Mucosa of descending colon (tissue), 3 donors: ENCODE measurements around the gene CDH19. TPM values are rescaled to one million over a fixed set of nuclear protein-coding genes. Genes with fewer than 3 reads are reported as not detected.

Source experiments
- ATAC-seq: fragments of 200-7000 bp; cut with Tn5 transposase; one replicate; pipeline ENCODE4 v1.9.1; 2020; ENCODE audit warnings: mild to moderate bottlenecking, moderate library complexity
- DNase-seq, 3 donors: peaks; one replicate each; pipeline ENCODE4 v3.0.0-alpha.2; 2020
- H3K36me3 ChIP-seq: fragments of 200-600 bp; one replicate; pipeline ENCODE4 v1.8.0; 2021; ENCODE audit warnings: low read depth, mild to moderate bottlenecking
- H3K4me1 ChIP-seq: fragments of 200-600 bp; one replicate; pipeline ENCODE4 v1.8.0; 2021; ENCODE audit warnings: low read depth, mild to moderate bottlenecking
- H3K4me3 ChIP-seq: fragments of 200-600 bp; one replicate; pipeline ENCODE4 v1.8.0; 2021; ENCODE audit warnings: mild to moderate bottlenecking
- H3K9me3 ChIP-seq: fragments of 200-600 bp; one replicate; pipeline ENCODE4 v1.8.0; 2021; ENCODE audit warnings: mild to moderate bottlenecking
- CTCF ChIP-seq: fragments of 200-600 bp; IDR thresholded peaks from one replicate; pipeline ENCODE4 v1.8.0; 2022; ENCODE audit warnings: antibody characterized with exemption, mild to moderate bottlenecking
- intact Hi-C, 2 donors: fragments of 100-400 bp; cut with DNase I in 1 of 2; cut with micrococcal nuclease in 1 of 2; formaldehyde crosslinking; loops; one replicate each; pipeline versions ENCODE4 v1.11.0 to v1.11.1; 2022; cut with DNase I, micrococcal nuclease
- total RNA-seq, 3 donors: library from RNA; stranded (reverse); fragmentation: NEBNext Ultra II Directional in 2 of 3; extraction: Animal tissue kit (Norgen Biotek cat#: 25700) in 2 of 3; gene quantifications; one replicate each; pipeline versions ENCODE4 v1.2.1 to v1.2.4, GENCODE V29; 2021 to 2023
- donor health status: DM: no; HTN: no; CAD: no; lungs with moderate emphysema.
- donor health status: DM: no; HTN: no; CAD: no.
- donor health status: DM: no; HTN: yes; CAD: no.

Gene CDH19
- total RNA-seq, 3 donors from 2014 or later = 0.78 to 22.2 (median 2.2) TPM

GRCh38 chr18:66461344-66461743, 142.5 kb downstream of the CDH19 start:
- Histone ChIP-seq H3K4me3 (no peak overlapping the region), H3K36me3 (no peaks in the 10 kb centered on the region), H3K4me1 (no peaks in the 10 kb centered on the region), H3K9me3 (no peaks in the 10 kb centered on the region)
- no peak for TF ChIP-seq CTCF
- DNase-seq (no peak), ATAC-seq (no peak)
- intact Hi-C loops = no loop called here

- Histone ChIP-seq H3K4me1 (no peaks in the 10 kb centered on the region), H3K9me3 (no peaks in the 10 kb centered on the region), H3K4me3 (no peak overlapping the region), H3K36me3 (no peaks in the 10 kb centered on the region)
- DNase-seq = no peak
- TF ChIP-seq CTCF = no peak
- ATAC-seq = no peak
- intact Hi-C loops = no loop called here
Observed at GRCh38 chr18:66457245-66457644, 146.6 kb downstream of the CDH19 start.
